ENCODE results near the gene ALOX5AP. TPM values are rescaled to one million over a fixed set of nuclear protein-coding genes. Genes with fewer than 3 reads are reported as not detected.

The ALOX5AP gene
- total RNA-seq, 1 experiment from 2014 or later: not detected

DNA sequence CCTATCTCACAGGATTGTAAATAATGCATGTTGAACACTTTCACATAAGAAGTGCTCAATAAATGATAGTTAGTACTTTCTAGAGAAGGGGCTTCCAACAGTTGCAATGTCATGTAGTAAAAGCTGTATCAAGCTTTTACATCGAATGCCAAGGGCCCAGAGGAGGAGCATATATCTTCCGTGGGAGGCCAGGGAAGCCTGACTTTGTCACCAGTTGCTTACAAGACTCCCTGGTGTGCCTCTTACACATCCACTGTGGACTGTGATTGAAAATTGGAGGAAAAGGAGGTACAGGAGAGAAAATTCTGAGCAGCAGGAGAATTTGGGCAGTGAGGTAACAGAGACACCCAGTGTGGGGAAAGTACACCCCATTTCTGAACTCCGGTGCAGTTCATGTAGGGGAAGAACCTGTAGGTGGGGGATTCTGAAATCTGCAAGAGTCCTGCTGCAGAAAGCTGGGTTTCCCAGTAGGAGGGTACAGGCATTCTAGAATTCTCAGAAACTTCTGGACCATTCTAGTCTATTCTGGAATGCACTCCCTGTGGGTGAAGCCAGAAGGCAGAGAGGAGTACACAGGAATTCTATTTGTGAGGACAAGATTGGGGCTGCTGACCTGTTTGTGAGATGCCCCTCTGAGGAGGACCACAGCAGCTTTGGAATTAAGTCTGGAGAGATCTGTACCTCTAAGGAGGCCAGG, 54.0 kb downstream of the ALOX5AP start:
- no peak for DNase-seq (ENCODE audit: low spot score)
- no peaks in the 10 kb centered on the region for H3K36me3 ChIP-seq (ENCODE audit: insufficient read depth, low read length, poor library complexity, severe bottlenecking)
- H3K9me3 ChIP-seq (ENCODE audit: low read depth, low read length, poor library complexity, severe bottlenecking): no peaks in the 10 kb centered on the region
- BruUV-seq (replicated peaks): no TSS peak
- peaks cover 4% of the 10 kb centered on the region for H3K4me1 ChIP-seq (ENCODE audit: insufficient read depth, low read length, poor library complexity, severe bottlenecking)
- no peak overlapping the region for H3K4me3 ChIP-seq (ENCODE audit: low read depth, low read length, poor library complexity, severe bottlenecking)
- H3K27me3 ChIP-seq (replicated peaks; ENCODE audit: insufficient read depth, low read depth, low read length, poor library complexity): no peaks in the 10 kb centered on the region
- no peak overlapping the region for H3K27ac ChIP-seq (ENCODE audit: low read depth, low read length, poor library complexity, severe bottlenecking)
- ChIA-PET CTCF (no interaction called here), POLR2A (ENCODE audit: low non-redundant PET) (no interaction called here)
- TF ChIP-seq, protein P1, sequence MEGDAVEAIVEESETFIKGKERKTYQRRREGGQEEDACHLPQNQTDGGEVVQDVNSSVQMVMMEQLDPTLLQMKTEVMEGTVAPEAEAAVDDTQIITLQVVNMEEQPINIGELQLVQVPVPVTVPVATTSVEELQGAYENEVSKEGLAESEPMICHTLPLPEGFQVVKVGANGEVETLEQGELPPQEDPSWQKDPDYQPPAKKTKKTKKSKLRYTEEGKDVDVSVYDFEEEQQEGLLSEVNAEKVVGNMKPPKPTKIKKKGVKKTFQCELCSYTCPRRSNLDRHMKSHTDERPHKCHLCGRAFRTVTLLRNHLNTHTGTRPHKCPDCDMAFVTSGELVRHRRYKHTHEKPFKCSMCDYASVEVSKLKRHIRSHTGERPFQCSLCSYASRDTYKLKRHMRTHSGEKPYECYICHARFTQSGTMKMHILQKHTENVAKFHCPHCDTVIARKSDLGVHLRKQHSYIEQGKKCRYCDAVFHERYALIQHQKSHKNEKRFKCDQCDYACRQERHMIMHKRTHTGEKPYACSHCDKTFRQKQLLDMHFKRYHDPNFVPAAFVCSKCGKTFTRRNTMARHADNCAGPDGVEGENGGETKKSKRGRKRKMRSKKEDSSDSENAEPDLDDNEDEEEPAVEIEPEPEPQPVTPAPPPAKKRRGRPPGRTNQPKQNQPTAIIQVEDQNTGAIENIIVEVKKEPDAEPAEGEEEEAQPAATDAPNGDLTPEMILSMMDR (conservative IDR thresholded peaks at IDR 0.05; ENCODE audit: low read depth, low read length): no peak
- intact Hi-C loops (cut with micrococcal nuclease; ENCODE audit: unreplicated experiment): no loop called here

DNA sequence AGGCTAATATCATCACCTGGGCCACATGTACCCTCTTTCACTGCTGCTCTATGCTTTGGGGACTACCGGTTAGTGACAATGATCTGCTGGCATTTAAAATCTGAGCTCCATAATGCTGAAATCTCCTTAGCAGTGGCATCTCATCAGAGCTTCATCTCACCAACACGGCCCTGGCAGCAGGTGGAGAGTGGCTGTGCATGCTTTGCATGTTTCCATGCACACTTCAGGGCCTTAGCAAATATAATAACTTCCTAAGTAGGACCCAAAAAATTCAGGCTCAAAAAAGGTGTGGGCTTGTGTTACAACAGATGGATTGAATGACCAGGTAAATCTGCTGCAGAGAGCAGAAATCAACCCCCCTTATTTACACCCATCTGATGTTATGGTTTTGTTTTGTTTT, 55.2 kb downstream of the ALOX5AP start:
- no peak for DNase-seq (ENCODE audit: low spot score)
- ChIA-PET POLR2A (ENCODE audit: low non-redundant PET) (no interaction called here), CTCF (interaction anchor here (0.6 kb wide), 1 partner anchor 163 kb away, joined by 7 read pairs; no protein-coding TSS in a partner anchor)
- Histone ChIP-seq H3K27me3 (replicated peaks; ENCODE audit: insufficient read depth, low read depth, low read length, poor library complexity) (no peaks in the 10 kb centered on the region), H3K36me3 (ENCODE audit: insufficient read depth, low read length, poor library complexity, severe bottlenecking) (no peaks in the 10 kb centered on the region), H3K27ac (ENCODE audit: low read depth, low read length, poor library complexity, severe bottlenecking) (no peak overlapping the region), H3K9me3 (ENCODE audit: low read depth, low read length, poor library complexity, severe bottlenecking) (no peaks in the 10 kb centered on the region), H3K4me3 (ENCODE audit: low read depth, low read length, poor library complexity, severe bottlenecking) (no peak overlapping the region), H3K4me1 (ENCODE audit: insufficient read depth, low read length, poor library complexity, severe bottlenecking) (peaks cover 4% of the 10 kb centered on the region)
- BruUV-seq (replicated peaks): no TSS peak
- TF ChIP-seq EZH2 (IDR thresholded peaks at IDR 0.05; ENCODE audit: borderline replicate concordance, low read depth, low read length, poor library complexity, severe bottlenecking): no peak
- TF ChIP-seq, protein P1 (conservative IDR thresholded peaks at IDR 0.05; ENCODE audit: low read depth, low read length): no peak
- intact Hi-C loops (cut with micrococcal nuclease; ENCODE audit: unreplicated experiment): no loop called here

DNA sequence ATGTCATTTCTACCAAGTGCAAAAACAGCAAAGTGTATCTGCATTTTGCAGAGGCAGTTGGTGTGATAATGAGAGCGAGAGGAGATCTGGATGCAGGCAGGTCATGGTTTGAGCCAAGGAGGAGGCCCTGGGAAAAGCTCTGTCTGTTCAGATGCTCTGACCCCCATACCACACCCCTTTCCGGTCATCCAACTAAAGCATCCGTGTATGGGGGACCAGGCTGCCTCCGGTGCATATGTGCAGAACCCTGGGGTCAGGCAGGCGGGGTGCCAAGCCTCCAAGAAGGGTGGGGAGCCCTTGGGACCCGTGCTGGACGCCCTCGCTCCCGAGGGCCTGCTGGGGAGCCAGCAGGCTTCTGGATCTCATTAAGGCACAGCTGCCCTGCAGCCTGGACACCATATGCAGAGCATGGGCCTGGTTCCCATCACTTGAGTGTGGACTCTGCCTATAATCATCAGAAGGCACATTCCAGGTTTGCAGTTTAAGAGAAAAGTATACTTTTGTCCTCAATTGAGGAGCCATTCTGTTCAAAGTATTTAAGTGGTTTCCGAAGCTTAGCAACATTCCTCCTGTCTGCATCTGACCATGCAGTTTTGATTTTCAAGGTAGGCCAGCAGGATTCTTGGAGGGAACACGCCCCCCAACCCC, 56.1 kb downstream of the ALOX5AP start:
- CTCF ChIA-PET: interaction anchor here (0.6 kb wide), 1 partner anchor 164 kb away, joined by 7 read pairs; no protein-coding TSS in a partner anchor
- POLR2A ChIA-PET (ENCODE audit: low non-redundant PET): no interaction called here
- intact Hi-C loops (cut with micrococcal nuclease; ENCODE audit: unreplicated experiment): no loop called here
- no peaks in the 10 kb centered on the region for H3K9me3 ChIP-seq (ENCODE audit: low read depth, low read length, poor library complexity, severe bottlenecking)
- BruUV-seq (replicated peaks): no TSS peak
- peaks cover 4% of the 10 kb centered on the region for H3K4me1 ChIP-seq (ENCODE audit: insufficient read depth, low read length, poor library complexity, severe bottlenecking)
- no peak for DNase-seq (ENCODE audit: low spot score)
- TF ChIP-seq, protein P1 (conservative IDR thresholded peaks at IDR 0.05; ENCODE audit: low read depth, low read length): no peak
- TF ChIP-seq EZH2 (IDR thresholded peaks at IDR 0.05; ENCODE audit: borderline replicate concordance, low read depth, low read length, poor library complexity, severe bottlenecking): no peak
- no peak overlapping the region for H3K27ac ChIP-seq (ENCODE audit: low read depth, low read length, poor library complexity, severe bottlenecking)
- no peak overlapping the region for H3K4me3 ChIP-seq (ENCODE audit: low read depth, low read length, poor library complexity, severe bottlenecking)
- no peaks in the 10 kb centered on the region for H3K27me3 ChIP-seq (replicated peaks; ENCODE audit: insufficient read depth, low read depth, low read length, poor library complexity)
- no peaks in the 10 kb centered on the region for H3K36me3 ChIP-seq (ENCODE audit: insufficient read depth, low read length, poor library complexity, severe bottlenecking)
